AG10803 (cell line): ENCODE measurements around the gene UCN2.
"Not testable (repeated sequence)": the region's sequence is repeated elsewhere in the genome, so short reads cannot be mapped to it uniquely, and the experiment has no call there.

Source experiments
- DNase-seq: peaks from one replicate; pipeline ENCODE4 v3.0.0; 2010; ENCODE audit warnings: low read depth
- H3K4me3 ChIP-seq: 2 replicates; pipeline ENCODE4 v1.5.1; 2011; ENCODE audit warnings: mild to moderate bottlenecking, low read length, control low read depth
- TF ChIP-seq, protein P1 (sequence below): conservative IDR thresholded peaks from 2 replicates; pipeline ENCODE4 v1.5.1; 2011; ENCODE audit warnings: mild to moderate bottlenecking, low read length, control low read depth, inconsistent platforms

UCN2 gene

DNA sequence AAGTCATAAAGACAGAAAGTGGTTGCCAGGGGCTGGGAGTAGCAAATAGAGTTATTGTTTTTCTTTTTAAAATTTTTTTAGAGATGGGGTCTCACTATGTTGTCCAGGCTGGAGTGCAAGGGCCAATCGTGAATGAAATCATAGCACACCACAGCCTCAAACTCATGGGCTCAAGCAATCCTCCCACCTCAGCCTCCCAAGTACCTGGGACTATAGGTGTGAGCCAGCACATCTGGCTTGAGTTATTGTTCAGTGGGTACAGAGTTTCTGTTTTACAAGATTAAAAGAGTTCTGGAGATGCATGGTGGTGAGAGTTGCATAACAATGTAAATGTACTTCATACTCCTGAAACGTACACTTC is 30.6 kb downstream of the UCN2 start:
- TF ChIP-seq, protein P1, sequence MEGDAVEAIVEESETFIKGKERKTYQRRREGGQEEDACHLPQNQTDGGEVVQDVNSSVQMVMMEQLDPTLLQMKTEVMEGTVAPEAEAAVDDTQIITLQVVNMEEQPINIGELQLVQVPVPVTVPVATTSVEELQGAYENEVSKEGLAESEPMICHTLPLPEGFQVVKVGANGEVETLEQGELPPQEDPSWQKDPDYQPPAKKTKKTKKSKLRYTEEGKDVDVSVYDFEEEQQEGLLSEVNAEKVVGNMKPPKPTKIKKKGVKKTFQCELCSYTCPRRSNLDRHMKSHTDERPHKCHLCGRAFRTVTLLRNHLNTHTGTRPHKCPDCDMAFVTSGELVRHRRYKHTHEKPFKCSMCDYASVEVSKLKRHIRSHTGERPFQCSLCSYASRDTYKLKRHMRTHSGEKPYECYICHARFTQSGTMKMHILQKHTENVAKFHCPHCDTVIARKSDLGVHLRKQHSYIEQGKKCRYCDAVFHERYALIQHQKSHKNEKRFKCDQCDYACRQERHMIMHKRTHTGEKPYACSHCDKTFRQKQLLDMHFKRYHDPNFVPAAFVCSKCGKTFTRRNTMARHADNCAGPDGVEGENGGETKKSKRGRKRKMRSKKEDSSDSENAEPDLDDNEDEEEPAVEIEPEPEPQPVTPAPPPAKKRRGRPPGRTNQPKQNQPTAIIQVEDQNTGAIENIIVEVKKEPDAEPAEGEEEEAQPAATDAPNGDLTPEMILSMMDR = no peak
- DNase-seq = no peak
- H3K4me3 ChIP-seq = no peak overlapping the region

DNA sequence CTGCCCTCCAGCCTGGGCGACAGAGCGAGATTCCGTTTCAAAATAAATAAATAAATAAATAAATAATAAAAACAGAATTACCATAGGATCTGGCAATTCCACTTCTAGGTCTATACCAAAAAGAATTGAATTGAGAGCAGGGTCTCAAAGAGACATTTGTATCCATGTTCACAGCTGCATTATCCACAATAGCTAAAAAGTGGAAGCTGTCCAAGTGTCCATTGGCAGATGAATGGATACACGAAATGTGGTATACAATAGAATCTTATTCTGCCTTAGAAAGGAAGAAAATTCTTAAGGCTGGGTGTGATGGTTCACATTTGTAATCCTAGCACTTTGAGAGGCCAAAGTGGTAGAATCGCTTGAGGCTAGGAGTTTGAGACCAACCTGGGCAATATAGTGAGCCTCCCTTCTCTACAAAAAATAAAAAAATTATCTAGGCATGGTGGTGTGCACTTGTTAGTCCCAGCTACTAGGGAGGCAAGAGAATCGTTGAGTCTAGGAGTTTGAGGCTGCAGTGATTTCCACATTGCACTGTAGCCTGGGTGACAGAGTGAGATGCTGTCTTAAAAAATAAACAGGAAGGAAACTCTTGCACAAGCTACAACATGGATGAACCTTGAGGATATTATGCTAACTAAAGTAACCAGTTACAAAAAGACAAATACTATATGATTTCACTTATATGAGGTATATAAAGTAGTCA is 31.2 kb downstream of the UCN2 start:
- DNase-seq = no peak
- H3K4me3 ChIP-seq = no peak overlapping the region

DNA sequence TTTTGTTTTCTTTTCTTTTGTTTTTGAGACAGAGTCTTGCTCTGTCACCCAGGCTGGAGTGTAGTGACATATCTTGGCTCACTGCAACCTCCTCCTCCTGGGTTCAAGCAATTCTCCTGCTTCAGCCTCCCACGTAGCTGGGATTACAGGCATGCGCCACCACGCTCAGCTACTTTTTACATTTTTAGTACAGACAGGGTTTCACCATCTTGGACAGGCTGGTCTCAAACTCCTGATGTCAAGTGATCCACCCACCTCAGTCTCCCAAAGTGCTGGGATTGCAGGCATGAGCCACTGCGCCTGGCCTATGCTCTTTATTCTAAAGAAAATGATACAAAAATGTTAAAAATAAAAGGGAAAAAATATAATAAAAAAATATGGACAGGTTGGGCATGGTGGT is 32.9 kb downstream of the UCN2 start:
- not testable (repeated sequence) for H3K4me3 ChIP-seq, DNase-seq

More for the DNA sequence above, 31.2 kb downstream of the UCN2 start:
- TF ChIP-seq, protein P1 = no peak

DNA sequence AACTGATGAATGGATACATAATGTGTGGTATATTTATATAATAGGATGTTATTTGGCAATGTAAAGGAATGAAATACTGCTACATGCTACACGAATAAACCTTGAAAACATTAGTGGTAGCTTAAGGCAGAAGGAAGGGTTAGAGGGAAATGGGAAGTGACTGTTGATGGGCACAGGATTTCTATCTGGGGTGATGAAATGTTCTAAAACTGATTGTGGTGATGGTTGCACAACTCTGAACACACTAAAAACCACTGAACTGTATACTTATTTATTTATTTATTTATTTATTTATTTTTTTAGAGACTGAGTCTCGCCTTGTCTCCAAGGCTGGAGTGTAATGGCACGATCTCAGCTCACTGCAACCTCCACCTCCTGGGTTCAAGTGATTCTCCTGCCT is 34.8 kb downstream of the UCN2 start:
- TF ChIP-seq, protein P1 = no peak
- no peak overlapping the region for H3K4me3 ChIP-seq
- peak; percentile 23 for DNase-seq

DNA sequence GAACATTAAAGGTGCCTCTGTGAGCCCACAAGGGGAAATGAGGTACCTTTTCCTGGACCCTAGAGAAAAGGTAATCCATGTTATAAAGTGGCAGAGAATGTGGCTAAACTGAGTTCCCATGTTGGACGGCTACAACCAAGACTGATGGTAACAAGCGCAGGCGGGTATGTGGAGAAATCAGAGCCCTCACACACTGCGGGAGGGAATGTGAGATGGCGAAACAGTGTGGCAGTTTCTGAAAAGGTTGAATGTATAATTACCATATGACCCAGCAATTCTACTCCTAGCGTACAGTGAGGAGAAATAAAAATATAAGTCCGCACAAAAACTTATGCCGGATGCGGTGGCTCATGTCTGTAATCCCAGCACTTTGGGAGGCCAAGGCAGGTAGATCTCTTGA is 35.5 kb downstream of the UCN2 start:
- no peak for DNase-seq
- TF ChIP-seq, protein P1 = no peak
- H3K4me3 ChIP-seq = no peak overlapping the region

DNA sequence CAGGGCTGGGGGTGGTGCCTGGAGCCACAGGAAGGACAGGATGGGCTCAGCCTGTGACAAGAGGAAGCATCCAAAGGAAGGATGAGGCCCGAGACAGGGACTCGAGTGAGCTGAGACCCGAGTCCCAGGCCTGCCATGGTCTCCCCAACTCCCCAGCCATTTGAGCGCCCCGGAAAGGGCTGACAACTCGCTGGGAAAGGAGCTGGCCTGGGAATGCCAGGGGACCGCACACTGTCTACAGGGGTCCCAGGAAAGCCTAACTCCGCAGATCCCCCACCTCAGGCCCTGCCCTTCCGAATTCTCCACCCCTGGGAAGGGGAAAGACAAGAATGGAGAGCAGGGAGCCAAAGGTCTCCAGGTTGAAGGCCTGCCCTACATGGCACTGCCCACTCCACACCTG is 38.6 kb downstream of the UCN2 start:
- DNase-seq = no peak
- TF ChIP-seq, protein P1 = no peak
- no peak overlapping the region for H3K4me3 ChIP-seq

DNA sequence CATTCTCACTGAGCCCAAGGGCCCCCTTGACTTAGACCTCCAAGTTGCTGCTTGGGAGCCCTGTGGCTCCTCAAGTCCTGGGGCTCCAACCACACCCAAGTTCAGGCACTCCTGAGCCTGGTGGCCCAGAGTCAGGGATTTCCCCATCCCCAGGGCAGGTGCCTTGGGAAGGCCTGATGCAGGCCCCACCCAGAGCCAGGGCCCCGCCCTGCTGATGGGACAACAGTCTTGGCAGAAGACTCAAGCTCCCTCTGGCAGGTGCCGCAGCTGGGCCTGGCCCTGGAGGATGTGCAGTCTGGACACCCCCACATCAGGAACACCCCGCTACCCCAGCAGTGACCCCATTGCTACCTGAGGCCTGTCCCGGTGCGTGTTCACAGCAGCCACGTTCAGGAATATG is 41.9 kb downstream of the UCN2 start:
- H3K4me3 ChIP-seq = no peak overlapping the region
- no peak for DNase-seq
- TF ChIP-seq, protein P1 = no peak

DNA sequence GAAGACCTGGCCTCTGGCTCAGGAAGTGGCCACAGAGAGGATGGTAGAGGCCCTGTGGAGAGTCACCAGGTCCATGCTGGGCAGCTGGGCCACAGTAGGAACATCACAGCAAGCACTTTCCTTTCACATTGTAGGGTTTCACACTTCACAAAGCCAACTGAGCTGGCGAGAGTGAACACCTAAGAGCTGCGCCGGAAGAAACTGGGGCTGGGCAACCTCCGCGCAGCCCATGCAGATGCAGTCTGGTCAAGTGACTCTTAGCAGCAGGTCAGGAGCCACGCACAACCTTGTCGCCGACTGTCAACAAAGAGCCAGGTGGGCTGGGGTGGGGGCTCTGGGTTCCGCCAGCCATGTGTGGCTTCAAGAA is 44.3 kb downstream of the UCN2 start:
- no peak overlapping the region for H3K4me3 ChIP-seq
- no peak for DNase-seq
- TF ChIP-seq, protein P1 = no peak
